ENCODE data around the gene COX10.
A peak's percentile ranks its signal among the peaks of the same experiment; 100 is the strongest.

COX10 gene

GRCh38 chr17:14070344-14070984 is 1.2 kb downstream of the COX10 start:
- no peak for DNase-seq (ENCODE audit: low spot score)

DNA sequence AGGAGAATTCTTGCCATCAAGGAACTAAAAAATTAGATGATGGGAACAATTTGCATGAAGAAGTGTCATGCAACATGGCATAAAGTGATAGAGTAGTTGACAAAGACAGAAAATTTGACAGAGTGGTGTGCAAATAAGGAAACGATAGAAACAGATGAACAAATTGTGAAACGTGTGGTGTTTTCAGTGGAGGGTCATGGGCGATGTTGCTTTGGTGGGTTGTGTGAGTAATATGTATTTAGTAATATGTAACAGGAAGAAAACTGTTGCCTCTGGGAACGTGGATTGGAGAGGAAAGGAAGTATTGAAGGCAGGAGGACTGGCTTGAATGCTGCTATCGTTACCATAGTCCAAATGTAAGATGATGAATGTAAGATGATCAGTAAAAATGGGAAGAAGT is 3.6 kb downstream of the COX10 start:
- no peak for DNase-seq (ENCODE audit: low spot score)

GRCh38 chr17:14078027-14078426 is 8.7 kb downstream of the COX10 start:
- no peak for DNase-seq (ENCODE audit: low spot score)

GRCh38 chr17:14080847-14081251 is 11.5 kb downstream of the COX10 start:
- DNase-seq (ENCODE audit: low spot score) = no peak

- DNase-seq (ENCODE audit: low spot score) = no peak
Observed at GRCh38 chr17:14082848-14083247, 13.5 kb downstream of the COX10 start.

GRCh38 chr17:14084955-14085354 is 15.7 kb downstream of the COX10 start:
- DNase-seq (ENCODE audit: low spot score) = no peak

GRCh38 chr17:14086189-14086588 is 16.9 kb downstream of the COX10 start:
- DNase-seq (ENCODE audit: low spot score) = no peak

GRCh38 chr17:14089179-14089578 is 19.9 kb downstream of the COX10 start:
- DNase-seq (ENCODE audit: low spot score) = no peak

GRCh38 chr17:14091367-14091766 is 22.1 kb downstream of the COX10 start:
- DNase-seq (ENCODE audit: low spot score) = no peak

GRCh38 chr17:14092808-14093207 is 23.5 kb downstream of the COX10 start:
- no peak for DNase-seq (ENCODE audit: low spot score)

- no peak for DNase-seq (ENCODE audit: low spot score)
Observed at GRCh38 chr17:14094676-14095601, 25.6 kb downstream of the COX10 start.

DNA sequence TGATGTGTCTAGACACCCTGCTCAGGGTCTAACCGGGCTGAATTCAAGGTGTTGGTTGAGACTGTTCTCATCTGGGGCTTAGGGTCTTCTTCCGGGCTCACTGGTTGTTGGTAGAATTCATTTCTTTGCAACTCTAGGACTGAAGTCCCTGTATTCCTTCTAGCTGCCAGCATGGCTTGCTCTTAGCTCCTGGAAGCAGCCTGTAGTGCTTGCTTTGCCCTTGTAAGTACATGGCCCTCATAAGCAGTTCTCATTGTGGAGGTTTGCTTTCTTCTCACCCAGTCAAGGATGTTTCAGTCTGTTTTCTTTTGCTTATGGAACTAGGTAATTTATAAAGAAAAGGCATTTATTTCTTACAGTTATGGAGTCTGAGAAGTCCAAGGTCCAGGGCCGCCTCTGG is 26.3 kb downstream of the COX10 start:
- no peak for DNase-seq (ENCODE audit: low spot score)

GRCh38 chr17:14098246-14098645 is 28.9 kb downstream of the COX10 start:
- DNase-seq (ENCODE audit: low spot score) = no peak

GRCh38 chr17:14101976-14102375 is 32.7 kb downstream of the COX10 start:
- DNase-seq (ENCODE audit: low spot score) = no peak

DNA sequence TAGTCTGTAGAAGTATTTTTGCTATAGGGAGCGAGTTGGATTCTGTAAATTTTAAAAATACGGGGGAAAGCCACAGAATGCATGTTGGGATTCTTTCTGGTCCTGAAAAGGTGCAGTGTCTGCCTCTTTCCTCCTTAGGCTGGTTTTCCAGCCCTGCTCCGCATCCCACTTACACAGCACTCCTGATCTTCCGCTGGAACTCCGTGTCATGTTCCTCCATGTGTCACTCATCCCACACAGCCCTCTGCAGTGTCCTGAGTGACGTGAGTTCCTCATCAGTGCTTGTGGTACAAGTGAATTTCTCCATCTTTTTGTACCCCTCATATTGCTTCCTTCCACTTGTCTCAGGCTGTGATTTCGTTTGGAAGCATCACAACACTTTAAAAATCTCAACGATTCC is 34.5 kb downstream of the COX10 start:
- DNase-seq (ENCODE audit: low spot score) = no peak

DNA sequence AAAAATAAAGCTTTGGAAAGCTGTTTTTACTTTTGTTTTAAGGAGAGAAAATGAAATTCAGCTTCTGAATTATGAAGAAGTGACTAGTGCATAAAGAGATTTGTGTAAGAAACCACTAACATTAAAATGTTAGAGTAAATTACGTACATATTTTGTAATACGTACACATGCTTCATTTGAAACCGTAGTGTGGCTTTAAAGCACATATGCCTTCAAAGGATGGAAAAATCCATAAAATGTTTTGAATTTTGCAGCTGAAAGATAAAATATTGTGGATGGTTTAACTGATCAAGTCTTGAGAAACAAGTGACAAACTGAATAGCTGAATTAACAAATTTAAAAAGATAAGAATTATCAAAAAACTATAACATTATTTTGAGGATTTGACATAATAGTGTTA is 35.4 kb downstream of the COX10 start:
- no peak for DNase-seq (ENCODE audit: low spot score)

GRCh38 chr17:14107889-14108288 is 38.6 kb downstream of the COX10 start:
- DNase-seq (ENCODE audit: low spot score) = no peak

DNA sequence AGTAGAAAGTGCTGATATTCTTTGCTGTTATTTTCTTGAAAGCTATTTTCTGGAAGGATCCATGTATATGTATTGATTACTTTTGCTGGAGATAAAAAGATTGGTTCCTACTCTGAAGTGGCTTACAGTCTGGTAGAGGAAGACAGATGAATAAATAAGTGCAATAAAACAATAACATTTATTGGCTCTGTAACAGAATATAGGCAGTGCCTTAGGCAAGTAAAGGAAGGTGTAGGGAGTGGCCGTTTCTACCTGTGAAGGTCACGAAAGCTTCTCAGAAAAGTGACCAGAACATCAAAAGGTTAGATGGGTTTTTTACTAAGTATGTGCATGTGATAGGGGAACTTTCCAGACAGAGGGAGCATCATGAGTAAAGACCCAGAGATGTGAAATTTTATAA is 43.1 kb downstream of the COX10 start:
- no peak for DNase-seq (ENCODE audit: low spot score)

- no peak for DNase-seq (ENCODE audit: low spot score)
Observed at GRCh38 chr17:14113137-14113536, 43.8 kb downstream of the COX10 start.

DNA sequence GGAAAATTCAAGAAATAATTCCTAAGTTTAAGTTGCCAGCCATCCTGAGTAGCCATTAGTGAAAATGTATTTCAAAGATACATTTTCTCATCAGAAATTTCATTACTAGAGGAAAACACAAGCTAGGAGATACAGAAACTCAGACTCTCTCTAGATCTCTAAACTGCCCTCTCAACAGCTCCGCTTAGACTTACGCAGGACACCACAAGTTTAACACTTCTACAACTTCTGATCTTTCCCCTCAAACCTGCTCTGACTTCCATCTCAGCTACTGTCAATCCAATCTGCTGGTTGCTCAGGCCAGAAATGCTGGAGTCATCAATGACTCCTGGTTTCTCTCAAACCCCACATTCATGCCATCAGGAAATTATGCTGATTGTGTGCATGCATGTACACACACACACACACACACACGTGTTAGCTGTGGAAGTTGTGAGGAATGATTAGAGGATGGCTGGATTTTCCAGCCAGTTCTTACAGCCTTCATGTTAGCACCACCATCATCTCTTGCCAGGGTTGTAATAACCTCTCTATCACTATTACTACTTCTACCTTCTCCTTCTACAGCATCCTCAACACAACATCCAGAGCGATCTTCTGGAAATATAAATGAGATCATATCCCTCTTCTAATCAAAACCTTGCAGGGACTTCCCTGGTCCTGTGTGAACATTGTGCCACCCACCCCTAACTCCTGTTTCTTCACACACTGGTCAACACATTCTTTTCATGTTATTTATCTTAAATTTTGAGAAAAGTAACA is 47.1 kb downstream of the COX10 start:
- DNase-seq (ENCODE audit: low spot score) = no peak

GRCh38 chr17:14118951-14119350 is 49.6 kb downstream of the COX10 start:
- DNase-seq (ENCODE audit: low spot score) = no peak

DNA sequence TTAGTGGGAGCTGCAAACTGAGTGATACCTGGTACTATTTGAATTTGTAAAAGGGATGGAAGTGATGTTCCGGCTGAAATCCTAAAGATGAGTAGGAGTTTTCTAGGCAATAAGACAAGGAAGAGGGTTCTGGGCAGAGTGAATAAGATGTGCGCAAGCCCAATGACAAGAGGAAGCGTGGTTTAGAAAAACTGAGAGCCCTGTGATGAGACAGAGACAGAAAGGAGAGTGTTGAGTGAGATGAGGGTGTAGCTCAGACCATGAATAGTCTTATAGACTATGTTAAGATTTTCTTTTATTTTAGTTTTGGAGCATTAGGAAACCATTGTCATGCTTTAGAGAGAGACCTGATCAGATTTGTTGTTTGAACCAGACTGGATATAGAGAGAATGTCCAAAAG is 50.2 kb downstream of the COX10 start:
- no peak for DNase-seq (ENCODE audit: low spot score)

DNA sequence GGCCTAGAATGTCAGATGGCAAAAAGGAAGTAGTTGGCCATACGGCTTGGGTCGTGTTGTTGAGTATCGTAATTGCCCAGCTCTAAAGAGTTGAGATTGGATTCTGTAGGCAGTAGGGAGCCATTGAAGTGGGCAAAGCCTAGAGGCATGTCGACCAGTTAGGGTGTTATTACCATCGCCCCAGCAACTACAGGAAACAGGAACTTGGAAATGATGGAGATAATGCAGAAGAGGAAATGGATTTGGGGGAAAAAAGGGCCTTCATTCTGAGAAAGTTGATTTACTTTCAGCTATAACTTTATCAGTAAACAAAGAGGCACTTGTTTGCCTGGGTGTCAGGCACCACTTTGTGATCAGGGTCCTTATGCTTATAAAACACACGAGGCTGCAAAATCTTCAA is 52.6 kb downstream of the COX10 start:
- peak; percentile 19 for DNase-seq (ENCODE audit: low spot score)
